DND-41 (cell line): Measurements from ENCODE around the gene ASIC4.

Experiments used
- EZH2 ChIP-seq: IDR thresholded peaks from 3 replicates; pipeline ENCODE4 v1.6.1; 2012; ENCODE audit warnings: borderline replicate concordance, low read depth, mild to moderate bottlenecking, moderate library complexity, low read length, inconsistent platforms; ENCODE audit not compliant: severe bottlenecking
- TF ChIP-seq, protein P1 (sequence below): IDR thresholded peaks from 2 replicates; pipeline ENCODE4 v1.5.1; 2012; ENCODE audit warnings: borderline replicate concordance, low read length, moderate library complexity, mild to moderate bottlenecking; ENCODE audit not compliant: poor library complexity, severe bottlenecking; ENCODE audit errors: extremely low read depth

DNA sequence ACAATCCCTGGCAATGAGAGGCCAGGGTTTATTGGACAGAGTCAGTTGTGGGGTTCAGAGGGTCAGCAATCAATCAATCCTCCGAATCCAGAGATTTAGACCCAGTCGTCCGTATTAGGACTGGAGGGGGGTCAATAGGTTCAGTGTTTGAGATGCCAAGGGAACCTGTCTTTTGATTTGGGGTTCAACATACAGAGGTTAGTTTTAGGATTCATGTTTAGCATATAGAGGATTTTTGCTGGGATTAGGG is 15.3 kb upstream of the ASIC4 start:
- TF ChIP-seq, protein P1, sequence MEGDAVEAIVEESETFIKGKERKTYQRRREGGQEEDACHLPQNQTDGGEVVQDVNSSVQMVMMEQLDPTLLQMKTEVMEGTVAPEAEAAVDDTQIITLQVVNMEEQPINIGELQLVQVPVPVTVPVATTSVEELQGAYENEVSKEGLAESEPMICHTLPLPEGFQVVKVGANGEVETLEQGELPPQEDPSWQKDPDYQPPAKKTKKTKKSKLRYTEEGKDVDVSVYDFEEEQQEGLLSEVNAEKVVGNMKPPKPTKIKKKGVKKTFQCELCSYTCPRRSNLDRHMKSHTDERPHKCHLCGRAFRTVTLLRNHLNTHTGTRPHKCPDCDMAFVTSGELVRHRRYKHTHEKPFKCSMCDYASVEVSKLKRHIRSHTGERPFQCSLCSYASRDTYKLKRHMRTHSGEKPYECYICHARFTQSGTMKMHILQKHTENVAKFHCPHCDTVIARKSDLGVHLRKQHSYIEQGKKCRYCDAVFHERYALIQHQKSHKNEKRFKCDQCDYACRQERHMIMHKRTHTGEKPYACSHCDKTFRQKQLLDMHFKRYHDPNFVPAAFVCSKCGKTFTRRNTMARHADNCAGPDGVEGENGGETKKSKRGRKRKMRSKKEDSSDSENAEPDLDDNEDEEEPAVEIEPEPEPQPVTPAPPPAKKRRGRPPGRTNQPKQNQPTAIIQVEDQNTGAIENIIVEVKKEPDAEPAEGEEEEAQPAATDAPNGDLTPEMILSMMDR, result no peak
- TF ChIP-seq EZH2, result no peak
